HT1080 (cell line): Measurements from ENCODE around the gene GNB2. TPM values are rescaled to one million over a fixed set of nuclear protein-coding genes. Genes with fewer than 3 reads are reported as not detected.
A peak's percentile ranks its signal among the peaks of the same experiment; 100 is the strongest.

Experiments used
- DNase-seq: peaks from one replicate; pipeline ENCODE4 v3.0.0-alpha.2; 2015; ENCODE audit warnings: low read depth
- total RNA-seq: library from RNA; depleted of rRNA; stranded (reverse); fragments of >200 nt; shearing (Covaris generic); gene quantifications from 2 replicates; pipeline ENCODE4 v1.2.3, GENCODE V29; 2014

Gene GNB2
- total RNA-seq, 1 experiment from 2014 or later: 162 TPM

- DNase-seq: no peak
Measured at GRCh38 chr7:100680576-100681271, 7.2 kb downstream of the GNB2 start.

GRCh38 chr7:100681491-100682227 is 8.1 kb downstream of the GNB2 start:
- no peak for DNase-seq

- no peak for DNase-seq
Measured at GRCh38 chr7:100682228-100682741, 8.7 kb downstream of the GNB2 start.

GRCh38 chr7:100682991-100683658 is 9.6 kb downstream of the GNB2 start:
- no peak for DNase-seq

- no peak for DNase-seq
Measured at GRCh38 chr7:100683659-100684533, 10.4 kb downstream of the GNB2 start.

GRCh38 chr7:100684534-100685042 is 11.0 kb downstream of the GNB2 start:
- no peak for DNase-seq

- no peak for DNase-seq
Measured at GRCh38 chr7:100685049-100685605, 11.6 kb downstream of the GNB2 start.

- DNase-seq: no peak
Measured at GRCh38 chr7:100685631-100686145, 12.1 kb downstream of the GNB2 start.

GRCh38 chr7:100686201-100686821 is 12.8 kb downstream of the GNB2 start:
- DNase-seq: no peak

- no peak for DNase-seq
Measured at GRCh38 chr7:100686822-100687211, 13.3 kb downstream of the GNB2 start.

- no peak for DNase-seq
Measured at GRCh38 chr7:100687261-100687660, 13.7 kb downstream of the GNB2 start.

- DNase-seq: no peak
Measured at GRCh38 chr7:100687751-100688300, 14.3 kb downstream of the GNB2 start.

- no peak for DNase-seq
Measured at GRCh38 chr7:100688326-100688860, 14.9 kb downstream of the GNB2 start.

GRCh38 chr7:100689230-100690135 is 15.9 kb downstream of the GNB2 start:
- DNase-seq: no peak

GRCh38 chr7:100691676-100692577 is 18.4 kb downstream of the GNB2 start:
- peak; percentile 63 for DNase-seq

GRCh38 chr7:100692578-100692961 is 19.0 kb downstream of the GNB2 start:
- no peak for DNase-seq
